Neural progenitor cell (in vitro differentiated cells): Measurements from ENCODE around the gene DGLUCY. TPM values are rescaled to one million over a fixed set of nuclear protein-coding genes. Genes with fewer than 3 reads are reported as not detected.
"Not testable (repeated sequence)": the region's sequence is repeated elsewhere in the genome, so short reads cannot be mapped to it uniquely, and the experiment has no call there.

Source experiments
- DNase-seq: peaks from one replicate; pipeline ENCODE4 v3.0.0-alpha.2; 2016; ENCODE audit warnings: low spot score
- H2AFZ ChIP-seq: fragments of 200-600 bp; sonication (generic); replicated peaks from 2 replicates; pipeline ENCODE4 v1.6.1; 2016; ENCODE audit warnings: antibody characterized with exemption
- H3F3A ChIP-seq: fragments of 200-600 bp; sonication (generic); 2 replicates; pipeline ENCODE4 v1.6.1; 2016; ENCODE audit warnings: antibody characterized with exemption, low read depth
- H3K27ac ChIP-seq: fragments of 200-600 bp; sonication (generic); 2 replicates; pipeline ENCODE4 v1.5.1; 2016; ENCODE audit warnings: mild to moderate bottlenecking
- H3K27me3 ChIP-seq: fragments of 200-600 bp; sonication (generic); 2 replicates; pipeline ENCODE4 v1.6.1; 2016; ENCODE audit warnings: mild to moderate bottlenecking, moderate library complexity
- H3K36me3 ChIP-seq: fragments of 200-600 bp; sonication (generic); 2 replicates; pipeline ENCODE4 v1.5.1; 2016
- H3K4me1 ChIP-seq: fragments of 200-600 bp; sonication (generic); 2 replicates; pipeline ENCODE4 v1.6.1; 2016; ENCODE audit warnings: mixed run types
- H3K4me2 ChIP-seq: fragments of 200-600 bp; sonication (generic); 2 replicates; pipeline ENCODE4 v1.6.1; 2016
- H3K4me3 ChIP-seq: fragments of 200-600 bp; sonication (generic); 2 replicates; pipeline ENCODE4 v1.5.1; 2016
- H3K79me2 ChIP-seq: fragments of 200-600 bp; sonication (generic); 2 replicates; pipeline ENCODE4 v1.6.1; 2016; ENCODE audit warnings: low read depth
- H3K9ac ChIP-seq: fragments of 200-600 bp; sonication (generic); 2 replicates; pipeline ENCODE4 v1.6.1; 2016
- H3K9me3 ChIP-seq: fragments of 200-600 bp; sonication (generic); 2 replicates; pipeline ENCODE4 v1.5.1; 2016; ENCODE audit warnings: low read depth
- H4K20me1 ChIP-seq: fragments of 200-600 bp; sonication (generic); 2 replicates; pipeline ENCODE4 v1.6.1; 2016; ENCODE audit warnings: low read depth
- H3K27ac Mint-ChIP-seq: 3 replicates; pipeline ENCODE4 v1.8.0; 2021; ENCODE audit warnings: mixed read lengths
- H3K27me3 Mint-ChIP-seq: 2 replicates; pipeline ENCODE4 v1.8.0; 2022; ENCODE audit warnings: low read depth, mild to moderate bottlenecking, inconsistent platforms, moderate library complexity, mixed read lengths; ENCODE audit not compliant: insufficient read depth
- H3K36me3 Mint-ChIP-seq: 3 replicates; pipeline ENCODE4 v1.8.0; 2021; ENCODE audit warnings: mixed read lengths
- H3K4me1 Mint-ChIP-seq: 3 replicates; pipeline ENCODE4 v1.8.0; 2021; ENCODE audit warnings: mixed read lengths
- H3K4me3 Mint-ChIP-seq: 3 replicates; pipeline ENCODE4 v1.8.0; 2021; ENCODE audit warnings: mild to moderate bottlenecking, moderate library complexity, mixed read lengths
- H3K9me3 Mint-ChIP-seq: 3 replicates; pipeline ENCODE4 v1.8.0; 2020; ENCODE audit warnings: mixed read lengths
- EZH2 ChIP-seq: fragments of 200-600 bp; sonication (generic); IDR thresholded peaks from 2 replicates; pipeline ENCODE4 v1.6.1; 2017; ENCODE audit warnings: antibody characterized with exemption, mild to moderate bottlenecking, moderate library complexity
- EZH2phosphoT487 ChIP-seq: fragments of 200-600 bp; sonication (generic); IDR thresholded peaks from 2 replicates; pipeline ENCODE4 v1.6.1; 2017; ENCODE audit warnings: antibody characterized with exemption
- total RNA-seq: library from RNA; depleted of rRNA; stranded (reverse); fragments of >200 nt; gene quantifications from 2 replicates; pipeline ENCODE4 v1.2.3, GENCODE V29; 2015; ENCODE audit warnings: low replicate concordance
- TF ChIP-seq, protein P1 (sequence below): fragments of 200-600 bp; sonication (generic); IDR thresholded peaks from 2 replicates; pipeline ENCODE4 v1.5.1; 2017; ENCODE audit warnings: antibody characterized with exemption, mild to moderate bottlenecking

The DGLUCY gene
- total RNA-seq, 1 donor from 2014 or later = 17.0 TPM

DNA sequence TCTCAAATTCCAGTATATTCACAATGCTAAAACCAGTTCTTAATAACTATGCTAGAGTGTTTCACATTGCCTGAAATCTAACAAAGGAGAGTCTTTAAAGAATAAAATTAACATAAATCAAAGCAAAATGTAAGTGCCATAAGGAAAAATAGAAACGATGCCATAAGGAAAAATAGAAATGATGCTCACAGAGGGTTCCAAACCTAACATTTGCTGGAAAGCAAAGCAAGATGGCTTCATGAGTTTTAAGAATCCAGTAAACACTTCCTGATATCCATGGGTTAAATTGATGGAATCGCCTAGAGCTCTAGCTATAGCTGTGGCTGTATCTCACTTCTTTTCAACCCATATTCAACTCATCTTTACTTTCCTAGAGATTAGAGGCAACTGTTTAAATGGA, 66.7 kb downstream of the DGLUCY start:
- Histone ChIP-seq H3K27ac (no peak overlapping the region), H3K9ac (no peak overlapping the region), H3K4me1 (no peaks in the 10 kb centered on the region), H3K36me3 (peaks cover 5% of the 10 kb centered on the region), H3F3A (no peaks in the 10 kb centered on the region), H3K4me2 (no peak overlapping the region), H2AFZ (no peak overlapping the region), H4K20me1 (no peaks in the 10 kb centered on the region), H3K27me3 (no peaks in the 10 kb centered on the region), H3K9me3 (no peaks in the 10 kb centered on the region), H3K4me3 (no peak overlapping the region), H3K79me2 (no peaks in the 10 kb centered on the region)
- H3K36me3 Mint-ChIP-seq = peaks cover 7% of the 10 kb centered on the region
- no peak overlapping the region for H3K27ac Mint-ChIP-seq
- no peak for DNase-seq
- no peaks in the 10 kb centered on the region for H3K9me3 Mint-ChIP-seq
- peaks cover 2% of the 10 kb centered on the region for H3K4me1 Mint-ChIP-seq
- H3K27me3 Mint-ChIP-seq = no peaks in the 10 kb centered on the region
- H3K4me3 Mint-ChIP-seq = no peak overlapping the region
- TF ChIP-seq, protein P1, sequence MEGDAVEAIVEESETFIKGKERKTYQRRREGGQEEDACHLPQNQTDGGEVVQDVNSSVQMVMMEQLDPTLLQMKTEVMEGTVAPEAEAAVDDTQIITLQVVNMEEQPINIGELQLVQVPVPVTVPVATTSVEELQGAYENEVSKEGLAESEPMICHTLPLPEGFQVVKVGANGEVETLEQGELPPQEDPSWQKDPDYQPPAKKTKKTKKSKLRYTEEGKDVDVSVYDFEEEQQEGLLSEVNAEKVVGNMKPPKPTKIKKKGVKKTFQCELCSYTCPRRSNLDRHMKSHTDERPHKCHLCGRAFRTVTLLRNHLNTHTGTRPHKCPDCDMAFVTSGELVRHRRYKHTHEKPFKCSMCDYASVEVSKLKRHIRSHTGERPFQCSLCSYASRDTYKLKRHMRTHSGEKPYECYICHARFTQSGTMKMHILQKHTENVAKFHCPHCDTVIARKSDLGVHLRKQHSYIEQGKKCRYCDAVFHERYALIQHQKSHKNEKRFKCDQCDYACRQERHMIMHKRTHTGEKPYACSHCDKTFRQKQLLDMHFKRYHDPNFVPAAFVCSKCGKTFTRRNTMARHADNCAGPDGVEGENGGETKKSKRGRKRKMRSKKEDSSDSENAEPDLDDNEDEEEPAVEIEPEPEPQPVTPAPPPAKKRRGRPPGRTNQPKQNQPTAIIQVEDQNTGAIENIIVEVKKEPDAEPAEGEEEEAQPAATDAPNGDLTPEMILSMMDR = no peak
- TF ChIP-seq EZH2 = no peak

DNA sequence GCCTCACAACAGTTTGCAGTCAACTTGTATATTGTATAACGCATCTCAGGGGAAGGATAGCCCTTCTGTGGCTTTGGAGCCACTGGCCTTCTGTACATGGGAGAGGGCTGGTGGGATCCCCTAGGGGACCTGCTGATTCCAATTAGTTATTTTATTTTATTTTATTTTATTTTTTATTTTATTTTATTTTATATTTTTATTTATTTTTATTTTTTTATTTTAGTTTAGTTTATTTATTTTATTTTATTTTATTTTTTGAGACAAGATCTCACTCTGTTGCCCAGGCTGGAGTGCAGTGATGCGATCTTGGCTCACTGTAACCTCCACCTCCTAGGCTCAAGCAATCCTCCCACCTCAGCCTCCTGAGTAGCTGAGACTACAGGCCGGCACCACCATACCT, 68.9 kb downstream of the DGLUCY start:
- H3K27me3 ChIP-seq = not testable (repeated sequence)

DNA sequence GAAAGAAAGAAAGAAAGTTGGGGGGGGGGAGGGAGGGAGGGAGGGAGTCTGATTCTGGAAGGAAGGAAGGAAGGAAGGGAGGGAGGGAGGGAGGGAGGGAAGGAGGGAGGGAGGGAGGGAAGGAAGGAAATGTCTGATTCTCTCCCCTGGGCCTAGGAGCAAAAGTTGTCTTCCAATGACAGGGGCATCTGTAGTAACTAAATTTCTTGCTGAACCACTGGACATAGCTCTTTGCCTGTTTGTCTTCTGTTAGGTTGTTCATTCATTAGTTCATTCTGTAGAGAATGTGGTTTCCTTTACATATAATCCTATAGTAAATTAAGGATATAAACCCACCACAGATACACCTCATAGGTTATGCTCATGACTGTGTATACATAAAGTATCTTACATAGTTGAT, 70.7 kb downstream of the DGLUCY start:
- TF ChIP-seq EZH2phosphoT487 (no peak), EZH2 (no peak)
- TF ChIP-seq, protein P1 = no peak
- Histone ChIP-seq H3K4me3 (no peak overlapping the region), H3K27ac (no peak overlapping the region), H3K9ac (no peak overlapping the region), H4K20me1 (no peaks in the 10 kb centered on the region), H3K4me2 (no peak overlapping the region), H3K79me2 (no peaks in the 10 kb centered on the region), H3K36me3 (peaks cover 5% of the 10 kb centered on the region), H3K9me3 (no peaks in the 10 kb centered on the region), H3K27me3 (no peaks in the 10 kb centered on the region), H3K4me1 (no peaks in the 10 kb centered on the region), H2AFZ (no peak overlapping the region), H3F3A (no peaks in the 10 kb centered on the region)
- Mint-ChIP-seq H3K4me1 (no peaks in the 10 kb centered on the region), H3K36me3 (peaks cover 10% of the 10 kb centered on the region), H3K4me3 (no peak overlapping the region), H3K27me3 (no peaks in the 10 kb centered on the region), H3K27ac (no peak overlapping the region), H3K9me3 (no peaks in the 10 kb centered on the region)
- DNase-seq = no peak

More for the DNA sequence above, 68.9 kb downstream of the DGLUCY start:
- H3K27me3 Mint-ChIP-seq, H3K4me1 Mint-ChIP-seq, DNase-seq, H3K27ac ChIP-seq, H3K4me3 ChIP-seq, H3K36me3 ChIP-seq, H3K9me3 ChIP-seq, H3K4me3 Mint-ChIP-seq, H3K4me2 ChIP-seq, H3K9me3 Mint-ChIP-seq, H3K9ac ChIP-seq, H3K36me3 Mint-ChIP-seq, H4K20me1 ChIP-seq, H2AFZ ChIP-seq, H3F3A ChIP-seq, H3K27ac Mint-ChIP-seq, H3K4me1 ChIP-seq, H3K79me2 ChIP-seq: not testable (repeated sequence)

DNA sequence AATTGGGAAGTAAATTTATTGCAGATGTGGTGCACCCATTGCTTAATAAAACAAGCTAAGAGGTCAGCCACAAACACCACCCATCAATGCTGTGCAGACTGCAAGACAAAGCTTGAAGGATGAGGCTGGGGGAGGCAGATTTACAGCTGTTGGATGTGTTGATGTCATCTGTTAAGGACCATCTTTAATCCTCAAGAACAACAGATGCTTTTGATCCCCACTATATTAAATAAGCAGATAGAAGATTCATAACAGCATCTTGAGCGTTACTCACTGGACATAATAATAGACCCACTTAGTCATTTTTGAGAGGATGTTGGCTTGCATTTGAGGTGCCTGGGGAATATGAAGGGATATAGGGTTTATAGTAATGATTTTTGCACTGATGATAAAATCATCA, 71.8 kb downstream of the DGLUCY start:
- peaks cover 5% of the 10 kb centered on the region for H3K36me3 ChIP-seq
- H3K4me1 ChIP-seq = no peaks in the 10 kb centered on the region
- TF ChIP-seq, protein P1 = no peak
- TF ChIP-seq EZH2 = no peak
- no peak for TF ChIP-seq EZH2phosphoT487
- no peak overlapping the region for H3K4me2 ChIP-seq
- H3K4me3 ChIP-seq = no peak overlapping the region
- no peak overlapping the region for H3K27ac ChIP-seq
- Mint-ChIP-seq H3K4me1 (no peaks in the 10 kb centered on the region), H3K27ac (no peak overlapping the region), H3K4me3 (no peak overlapping the region), H3K9me3 (no peaks in the 10 kb centered on the region), H3K27me3 (peaks cover 3% of the 10 kb centered on the region), H3K36me3 (peaks cover 17% of the 10 kb centered on the region)
- H4K20me1 ChIP-seq = no peaks in the 10 kb centered on the region
- H3F3A ChIP-seq = no peaks in the 10 kb centered on the region
- H3K9me3 ChIP-seq = no peaks in the 10 kb centered on the region
- H2AFZ ChIP-seq = no peak overlapping the region
- H3K27me3 ChIP-seq = no peaks in the 10 kb centered on the region
- no peak overlapping the region for H3K9ac ChIP-seq
- H3K79me2 ChIP-seq = no peaks in the 10 kb centered on the region
- no peak for DNase-seq
